ENCODE results near the gene SLC15A4.

SLC15A4 gene

DNA sequence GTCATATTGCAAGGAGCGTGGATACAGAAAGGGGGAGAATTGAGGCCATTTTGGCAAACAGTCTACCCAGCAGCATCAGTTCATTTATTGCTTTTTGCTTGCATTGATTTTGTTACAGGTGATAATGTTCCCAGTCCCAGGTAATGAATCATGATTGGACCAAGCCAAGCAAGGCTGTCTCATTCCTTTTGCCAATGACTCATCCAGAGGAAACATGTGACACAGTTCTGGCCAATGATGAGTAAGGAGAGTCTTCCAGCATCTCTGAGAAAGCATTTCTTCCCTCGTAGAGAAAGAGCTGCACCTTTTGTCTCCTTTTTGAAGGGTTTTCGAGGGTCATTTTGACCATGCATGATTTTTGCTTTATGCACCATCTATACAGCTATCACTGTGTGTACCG lies 68.2 kb downstream of the SLC15A4 start:
- DNase-seq (ENCODE audit: low read depth in 2 of 2): no peak

DNA sequence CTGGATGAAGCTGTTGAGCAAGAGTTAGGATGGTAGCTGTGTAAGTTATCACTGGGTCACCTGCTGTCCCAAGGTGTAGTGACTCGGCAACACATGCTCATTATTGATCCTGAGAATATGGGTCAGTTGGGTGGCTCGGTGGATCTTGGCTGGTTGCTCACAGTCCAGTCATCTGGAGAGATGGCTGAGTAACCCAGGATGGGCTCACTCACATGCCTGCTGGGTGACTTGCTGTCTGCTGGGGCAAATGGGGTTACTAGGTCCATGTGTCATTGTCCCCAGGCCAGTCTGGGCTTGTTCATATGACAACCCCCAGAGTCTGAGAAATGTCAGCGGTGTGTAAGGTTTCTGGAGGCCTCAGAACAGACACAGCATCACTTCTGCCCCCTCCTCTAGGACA lies 69.5 kb downstream of the SLC15A4 start:
- DNase-seq (ENCODE audit: low read depth in 2 of 2): no peak

DNA sequence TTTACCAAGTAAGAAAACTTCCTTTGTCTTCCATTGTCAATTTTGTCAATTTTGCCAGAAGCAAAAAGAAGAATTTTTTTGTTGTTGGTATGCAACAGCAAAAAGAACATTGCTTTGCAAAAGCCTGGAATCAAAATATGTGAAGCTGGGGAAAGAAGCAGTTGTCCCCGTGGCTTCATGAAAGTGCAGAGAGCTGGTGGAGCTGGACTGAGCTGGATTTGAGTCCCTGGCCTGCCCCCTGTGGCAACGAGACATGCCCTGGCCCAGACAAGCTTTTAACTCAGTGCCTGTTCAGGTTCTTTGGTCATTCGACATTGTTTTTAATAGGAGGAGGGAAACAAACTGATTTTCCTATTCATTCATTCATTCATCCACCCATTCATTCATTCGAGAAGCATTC lies 70.3 kb downstream of the SLC15A4 start:
- DNase-seq (ENCODE audit: low read depth in 2 of 2): no peak

DNA sequence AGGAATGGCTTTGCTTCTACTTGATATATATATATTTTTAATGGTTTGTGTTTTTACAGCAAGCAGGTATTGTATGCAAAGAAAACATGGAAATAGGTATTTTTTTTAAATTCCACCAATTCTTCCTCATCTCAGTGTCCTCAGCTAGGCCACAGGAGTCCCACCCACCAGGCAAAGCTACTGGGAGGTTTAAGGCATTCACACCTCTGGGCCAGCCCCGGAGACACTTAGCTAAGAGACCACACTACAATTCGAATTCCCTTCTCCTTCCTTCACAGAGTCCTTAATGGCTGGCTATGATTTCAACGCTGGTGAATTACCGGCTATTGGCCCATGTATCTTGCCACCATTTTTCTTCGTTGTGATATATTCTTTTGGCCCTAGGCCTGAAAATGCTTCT lies 71.4 kb downstream of the SLC15A4 start:
- no peak for DNase-seq (ENCODE audit: low read depth in 2 of 2)

DNA sequence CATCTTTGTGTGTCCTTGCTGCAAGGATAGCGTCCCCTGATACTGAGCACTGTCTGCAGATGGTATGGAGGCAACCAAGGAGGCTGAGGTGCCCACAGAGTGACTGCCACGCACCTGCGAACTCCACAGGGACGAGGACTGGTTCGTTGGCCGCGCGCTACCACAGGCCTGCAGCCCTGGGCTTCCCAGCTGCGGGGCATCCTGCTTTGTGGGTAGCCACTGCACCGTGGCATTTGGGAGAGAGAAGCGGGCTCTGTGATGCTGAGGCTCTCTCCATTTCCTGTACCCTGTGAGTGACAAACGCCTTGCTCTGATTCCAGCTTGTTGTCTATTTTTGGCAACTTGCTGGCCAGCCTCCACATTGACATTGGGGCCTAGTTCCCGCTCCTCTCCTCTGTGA lies 76.3 kb downstream of the SLC15A4 start:
- DNase-seq (ENCODE audit: low read depth in 2 of 2): no peak

DNA sequence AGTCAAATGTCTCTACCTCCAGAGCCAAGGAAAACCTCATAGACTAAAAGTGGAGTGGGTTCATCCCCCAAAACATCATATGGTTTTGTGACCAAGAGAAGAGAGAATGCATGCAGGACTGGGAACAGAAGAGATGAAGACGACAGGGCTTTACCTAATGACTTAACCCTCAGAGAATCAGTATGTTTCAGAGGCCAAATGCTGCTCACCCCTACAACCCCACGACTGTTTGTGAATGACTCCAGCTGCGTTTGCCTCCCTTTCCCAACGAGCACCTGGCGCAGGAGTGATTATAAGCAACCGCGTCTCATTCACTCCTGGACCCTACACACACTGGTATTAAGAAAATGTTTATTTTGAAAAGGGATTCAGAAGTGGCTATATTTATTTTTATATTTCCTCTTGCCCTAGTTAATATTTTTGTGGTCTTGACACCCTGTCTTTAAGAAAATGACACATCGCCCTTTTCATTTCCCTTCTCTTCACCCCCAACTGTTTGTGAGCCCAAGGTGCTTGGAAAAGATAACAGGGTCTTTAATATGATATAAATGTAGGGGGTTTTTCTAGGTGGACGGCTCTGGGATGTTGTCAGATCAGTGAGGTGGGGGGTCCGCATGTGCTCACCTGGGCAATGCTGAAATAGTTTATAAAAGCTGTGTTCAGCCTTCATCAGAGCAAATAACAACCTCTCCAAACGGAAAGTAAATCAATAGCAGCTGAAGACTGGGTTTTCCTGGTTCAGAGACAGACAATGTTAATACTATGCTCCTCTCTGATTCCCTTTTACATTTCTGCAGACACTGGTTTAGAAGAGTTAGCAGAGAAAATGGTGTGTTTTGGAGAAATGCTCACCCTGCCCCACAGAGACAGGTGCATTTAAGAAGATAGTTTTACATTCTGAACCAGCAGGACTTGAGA lies 77.7 kb downstream of the SLC15A4 start:
- no peak for DNase-seq (ENCODE audit: low read depth in 2 of 2)

DNA sequence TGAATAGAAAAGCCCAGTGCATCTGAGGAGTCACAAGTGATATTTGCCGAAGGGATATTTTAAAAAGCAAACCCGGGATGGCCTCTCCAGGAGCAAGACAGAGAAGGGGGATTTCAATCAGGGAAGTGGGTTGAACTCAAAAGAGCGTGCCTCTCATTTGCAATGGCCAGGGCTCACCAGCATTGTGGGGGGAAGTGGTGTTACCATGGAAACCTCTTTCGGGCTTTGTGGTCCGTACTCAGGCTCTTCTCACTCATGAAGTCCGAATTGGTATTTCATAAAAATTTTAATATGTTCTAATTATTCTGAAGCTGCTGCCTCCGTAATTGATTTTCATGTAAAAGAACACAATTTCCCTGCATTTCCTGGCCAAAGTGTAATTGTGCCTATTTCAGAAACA lies 79.8 kb downstream of the SLC15A4 start:
- DNase-seq (ENCODE audit: low read depth in 2 of 2): no peak

Measured in stimulated activated CD8-positive, alpha-beta memory T cell treated with anti-CD3 and anti-CD28 coated beads, Interleukin-15, amount 100 ng/mL, for 48 hours (primary cell).